Epithelial cell of esophagus (primary cell): ENCODE results near the gene PRKG1.

ENCODE experiments used
- DNase-seq: peaks from one replicate; pipeline ENCODE4 v3.0.0; 2010; ENCODE audit warnings: low read depth
- H3K4me3 ChIP-seq: 2 replicates; pipeline ENCODE4 v1.5.1; 2011; ENCODE audit warnings: mild to moderate bottlenecking, low read length, control low read depth
- CTCF ChIP-seq: IDR thresholded peaks from 2 replicates; pipeline ENCODE4 v1.5.1; 2011; ENCODE audit warnings: low read depth, mild to moderate bottlenecking, low read length, control low read depth, inconsistent platforms; ENCODE audit not compliant: insufficient read depth; ENCODE audit errors: missing control alignments

PRKG1 gene

GRCh38 chr10:51082857-51083256 is 8.6 kb downstream of the PRKG1 start:
- H3K4me3 ChIP-seq, result no peak overlapping the region
- no peak for TF ChIP-seq CTCF
- DNase-seq, result no peak

- H3K4me3 ChIP-seq, result no peak overlapping the region
- TF ChIP-seq CTCF, result no peak
- no peak for DNase-seq
Observed at GRCh38 chr10:51083356-51083853, 9.1 kb downstream of the PRKG1 start.

- no peak overlapping the region for H3K4me3 ChIP-seq
- TF ChIP-seq CTCF, result no peak
- no peak for DNase-seq
Observed at GRCh38 chr10:51085204-51085603, 10.9 kb downstream of the PRKG1 start.

GRCh38 chr10:51086710-51087109 is 12.4 kb downstream of the PRKG1 start:
- DNase-seq, result no peak
- no peak for TF ChIP-seq CTCF
- H3K4me3 ChIP-seq, result no peak overlapping the region

- no peak for TF ChIP-seq CTCF
- DNase-seq, result no peak
- no peak overlapping the region for H3K4me3 ChIP-seq
Observed at GRCh38 chr10:51087114-51087513, 12.8 kb downstream of the PRKG1 start.

- TF ChIP-seq CTCF, result no peak
- DNase-seq, result peak; percentile 10
- H3K4me3 ChIP-seq, result no peak overlapping the region
Observed at GRCh38 chr10:51090190-51090589, 15.9 kb downstream of the PRKG1 start.

- H3K4me3 ChIP-seq, result no peak overlapping the region
- TF ChIP-seq CTCF, result no peak
- no peak for DNase-seq
Observed at GRCh38 chr10:51092402-51092801, 18.1 kb downstream of the PRKG1 start.
